Left lung (tissue), 10 donors: ENCODE data around the gene HS3ST6. TPM values are rescaled to one million over a fixed set of nuclear protein-coding genes. Genes with fewer than 3 reads are reported as not detected.

Experiments used
- ATAC-seq: fragments of 200-7000 bp; cut with Tn5 transposase; one replicate; pipeline ENCODE4 v1.9.1; 2020; ENCODE audit warnings: moderate library complexity
- DNase-seq, 4 donors: peaks; one replicate each; pipeline ENCODE4 v3.0.0-alpha.2; 2013 to 2020
- H3K27ac ChIP-seq, 2 donors: fragments of 200-600 bp; sonication (generic) in 1 of 2; one replicate each; pipeline versions ENCODE4 v1.5.0 to v1.8.0; 2020 to 2021
- H3K27me3 ChIP-seq, 2 donors: fragments of 200-600 bp; sonication (generic) in 1 of 2; one replicate each; pipeline versions ENCODE4 v1.5.0 to v1.8.0; 2020 to 2021
- H3K36me3 ChIP-seq, 2 donors: fragments of 200-600 bp; sonication (generic) in 1 of 2; one replicate each; pipeline versions ENCODE4 v1.5.0 to v1.8.0; 2020 to 2021
- H3K4me1 ChIP-seq, 2 donors: fragments of 200-600 bp; one replicate each; pipeline ENCODE4 v1.8.0; 2021
- H3K4me3 ChIP-seq, 2 donors: fragments of 200-600 bp; sonication (generic) in 1 of 2; one replicate each; pipeline versions ENCODE4 v1.5.0 to v1.8.0; 2020 to 2021; ENCODE audit warnings: mild to moderate bottlenecking in 1 of 2
- H3K9me3 ChIP-seq, 2 donors: fragments of 200-600 bp; sonication (generic) in 1 of 2; one replicate each; pipeline versions ENCODE4 v1.5.0 to v1.8.0; 2020 to 2021
- intact Hi-C, 2 donors: fragments of 100-400 bp; cut with DNase I; formaldehyde crosslinking; loops; one replicate each; pipeline versions ENCODE4 v1.11.2 to v1.14.2; 2022
- polyA plus RNA-seq, 6 donors: library from polyadenylated mRNA; unstranded; fragments of 120-200 nt; gene quantifications; one replicate each; pipeline ENCODE4 v1.2.1, GENCODE V29; 2013; ENCODE audit not compliant: insufficient read length in 6 of 6
- total RNA-seq, 2 donors: library from RNA; stranded (reverse); fragmentation: NEBNext Ultra II Directional; extraction: Animal tissue kit (Norgen Biotek cat#: 25700); gene quantifications; one replicate each; pipeline ENCODE4 v1.2.1, GENCODE V29; 2021
- TF ChIP-seq, protein P1 (sequence below), 2 donors: fragments of 200-600 bp; sonication (generic) in 1 of 2; IDR thresholded peaks; one replicate each; pipeline versions ENCODE4 v1.5.0 to v1.8.0; 2021; ENCODE audit warnings: antibody characterized with exemption in 2 of 2
- donor health status: DM: no; HTN: yes; CAD: no.
- donor health status: DM: no; HTN: no; CAD: no.

Gene HS3ST6
- total and polyA plus RNA-seq, 8 donors: 0.13 to 1.4 (median 0.18) TPM; not detected in 4

DNA sequence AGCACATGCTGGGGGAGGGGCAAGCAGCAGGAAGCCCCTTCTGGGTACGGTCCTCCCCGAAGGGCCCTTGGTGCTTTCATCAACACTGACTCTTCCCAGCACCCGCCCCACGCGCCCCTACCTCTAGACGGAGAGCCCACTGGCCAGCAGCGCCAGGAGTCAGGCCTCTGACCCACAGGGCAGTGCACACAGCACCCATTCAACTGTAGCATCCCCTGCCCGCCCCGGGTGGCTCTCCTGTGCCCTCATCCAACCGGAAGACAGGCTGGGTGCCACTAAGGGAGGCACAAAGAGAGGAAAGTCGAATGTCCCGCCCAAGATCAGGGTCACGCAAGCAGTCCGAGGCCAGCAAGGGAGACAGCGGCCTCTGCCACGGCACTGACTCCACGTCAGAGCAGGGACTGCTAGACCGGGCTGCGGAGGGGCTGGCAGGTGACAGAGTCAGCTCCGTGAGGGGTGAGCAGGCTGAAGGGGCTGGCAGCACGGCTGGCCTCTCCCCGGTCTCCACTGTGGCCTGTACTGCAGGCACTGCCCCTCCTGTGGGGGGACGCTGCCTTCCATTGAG lies 15.0 kb upstream of the HS3ST6 start:
- intact Hi-C loops: no loop called here
- Histone ChIP-seq H3K27ac (peak overlapping the region in 1 of 2 donors; percentile 23), H3K4me1 (peaks cover 0 to 31% of the 10 kb centered on the region in 2 donors), H3K27me3 (peaks cover 0 to 15% of the 10 kb centered on the region in 2 donors), H3K9me3 (no peaks in the 10 kb centered on the region), H3K4me3 (no peak overlapping the region), H3K36me3 (peaks cover 0 to 19% of the 10 kb centered on the region in 2 donors)
- DNase-seq (no peak), ATAC-seq (no peak)
- TF ChIP-seq, protein P1, sequence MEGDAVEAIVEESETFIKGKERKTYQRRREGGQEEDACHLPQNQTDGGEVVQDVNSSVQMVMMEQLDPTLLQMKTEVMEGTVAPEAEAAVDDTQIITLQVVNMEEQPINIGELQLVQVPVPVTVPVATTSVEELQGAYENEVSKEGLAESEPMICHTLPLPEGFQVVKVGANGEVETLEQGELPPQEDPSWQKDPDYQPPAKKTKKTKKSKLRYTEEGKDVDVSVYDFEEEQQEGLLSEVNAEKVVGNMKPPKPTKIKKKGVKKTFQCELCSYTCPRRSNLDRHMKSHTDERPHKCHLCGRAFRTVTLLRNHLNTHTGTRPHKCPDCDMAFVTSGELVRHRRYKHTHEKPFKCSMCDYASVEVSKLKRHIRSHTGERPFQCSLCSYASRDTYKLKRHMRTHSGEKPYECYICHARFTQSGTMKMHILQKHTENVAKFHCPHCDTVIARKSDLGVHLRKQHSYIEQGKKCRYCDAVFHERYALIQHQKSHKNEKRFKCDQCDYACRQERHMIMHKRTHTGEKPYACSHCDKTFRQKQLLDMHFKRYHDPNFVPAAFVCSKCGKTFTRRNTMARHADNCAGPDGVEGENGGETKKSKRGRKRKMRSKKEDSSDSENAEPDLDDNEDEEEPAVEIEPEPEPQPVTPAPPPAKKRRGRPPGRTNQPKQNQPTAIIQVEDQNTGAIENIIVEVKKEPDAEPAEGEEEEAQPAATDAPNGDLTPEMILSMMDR (IDR thresholded peaks at IDR 0.05): no peak

GRCh38 chr16:1932050-1933028 lies 14.1 kb upstream of the HS3ST6 start:
- no peak overlapping the region for H3K4me3 ChIP-seq
- intact Hi-C loops: no loop called here
- ATAC-seq: no peak
- no peak overlapping the region for H3K27ac ChIP-seq
- TF ChIP-seq, protein P1 (IDR thresholded peaks at IDR 0.05): no peak
- H3K27me3 ChIP-seq: peaks cover 0 to 15% of the 10 kb centered on the region in 2 donors
- H3K9me3 ChIP-seq: no peaks in the 10 kb centered on the region
- no peak for DNase-seq
- peaks cover 0 to 23% of the 10 kb centered on the region in 2 donors for H3K4me1 ChIP-seq
- H3K36me3 ChIP-seq: peaks cover 0 to 11% of the 10 kb centered on the region in 2 donors

DNA sequence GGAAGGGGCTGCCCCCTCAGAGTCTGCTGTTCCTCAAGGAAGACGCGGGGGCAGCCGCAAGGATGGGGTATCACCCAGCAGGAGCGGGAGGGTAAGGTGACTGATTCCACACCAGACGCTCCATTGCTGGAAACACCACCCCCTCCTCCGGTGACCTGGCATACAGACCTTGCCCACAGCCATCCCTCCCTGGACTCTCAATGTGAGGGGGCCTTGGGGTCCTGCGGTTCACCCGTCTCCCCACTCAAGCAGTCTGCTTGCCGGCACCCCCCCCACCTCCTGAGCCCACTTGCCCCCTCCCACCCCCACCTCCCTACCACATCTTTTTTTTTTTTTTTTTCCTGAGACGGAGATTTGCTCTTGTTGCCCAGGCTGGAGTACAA lies 12.1 kb upstream of the HS3ST6 start:
- peak overlapping the region in 1 of 2 donors; percentile 88 for H3K27ac ChIP-seq
- peaks cover 0 to 15% of the 10 kb centered on the region in 2 donors for H3K4me1 ChIP-seq
- no peak for ATAC-seq
- peak overlapping the region in 1 of 2 donors; percentile 58 for H3K4me3 ChIP-seq
- no peaks in the 10 kb centered on the region for H3K9me3 ChIP-seq
- intact Hi-C loops: no loop called here
- TF ChIP-seq, protein P1 (IDR thresholded peaks at IDR 0.05): no peak
- peaks cover 0 to 15% of the 10 kb centered on the region in 2 donors for H3K27me3 ChIP-seq
- no peaks in the 10 kb centered on the region for H3K36me3 ChIP-seq
- DNase-seq: no peak

- TF ChIP-seq, protein P1 (IDR thresholded peaks at IDR 0.05): peak; percentile 98 to 100
- peaks cover 0 to 13% of the 10 kb centered on the region in 2 donors for H3K4me1 ChIP-seq
- no peaks in the 10 kb centered on the region for H3K9me3 ChIP-seq
- H3K4me3 ChIP-seq: peak overlapping the region; percentile 53 to 58
- peaks cover 0 to 17% of the 10 kb centered on the region in 2 donors for H3K27me3 ChIP-seq
- peak; percentile 99 for ATAC-seq
- peak overlapping the region in 1 of 2 donors; percentile 88 for H3K27ac ChIP-seq
- no peaks in the 10 kb centered on the region for H3K36me3 ChIP-seq
- DNase-seq: peak; percentile 83 to 99 (median 91)
- intact Hi-C loops: loop anchor here in 1 of 2 donors (5.0 kb wide), 1 partner anchor 62 kb away; no protein-coding TSS in a partner anchor
These were observed 11.5 kb upstream of the HS3ST6 start for GRCh38 chr16:1929578-1930337.
